Sigmoid colon (tissue), 7 donors: Measurements from ENCODE around the gene DPP8. TPM values are rescaled to one million over a fixed set of nuclear protein-coding genes. Genes with fewer than 3 reads are reported as not detected.

Source experiments
- DNase-seq: peaks from one replicate; pipeline ENCODE4 v3.0.0-alpha.2; 2019
- H3K27ac ChIP-seq, 4 donors: fragments of 200-600 bp; sonication (generic); one replicate each; pipeline ENCODE4 v1.5.1; 2016 to 2019; ENCODE audit warnings: mild to moderate bottlenecking in 1 of 4
- H3K27me3 ChIP-seq, 3 donors: fragments of 200-600 bp; sonication (generic); one replicate each; pipeline ENCODE4 v1.5.1; 2019; ENCODE audit warnings: mild to moderate bottlenecking in 1 of 3
- H3K36me3 ChIP-seq, 4 donors: fragments of 200-600 bp; sonication (generic); one replicate each; pipeline ENCODE4 v1.5.1; 2016 to 2019
- H3K4me1 ChIP-seq, 4 donors: fragments of 200-600 bp; sonication (generic); one replicate each; pipeline ENCODE4 v1.5.1; 2017 to 2019
- H3K4me3 ChIP-seq, 4 donors: fragments of 200-600 bp; sonication (generic); one replicate each; pipeline ENCODE4 v1.5.1; 2017 to 2019; ENCODE audit warnings: mild to moderate bottlenecking in 2 of 4, moderate library complexity in 1 of 4
- H3K9me3 ChIP-seq, 4 donors: fragments of 200-600 bp in 3 of 4; sonication (generic) in 3 of 4; one replicate each; pipeline versions ENCODE4 v1.5.1 to v1.6.1; 2013 to 2019
- CTCF ChIP-seq, 4 experiments: fragments of 450-650 bp in 3 of 4; fragments of 200-600 bp in 1 of 4; IDR thresholded peaks; one replicate each; pipeline ENCODE4 v1.5.1; 2016 to 2019; ENCODE audit warnings: antibody characterized with exemption in 4 of 4, mild to moderate bottlenecking in 3 of 4, moderate library complexity in 2 of 4
- EP300 ChIP-seq, 4 donors: sonication (generic); formaldehyde crosslinking; IDR thresholded peaks; one replicate each; pipeline ENCODE4 v1.6.1; 2017; ENCODE audit warnings: antibody characterized with exemption in 4 of 4
- POLR2A ChIP-seq, 2 donors: fragments of 450-650 bp; IDR thresholded peaks; one replicate each; pipeline ENCODE4 v1.6.1; 2016; ENCODE audit warnings: antibody characterized with exemption in 2 of 2, mild to moderate bottlenecking in 2 of 2, moderate library complexity in 2 of 2
- POLR2AphosphoS5 ChIP-seq, 4 donors: sonication (generic); formaldehyde crosslinking; IDR thresholded peaks; one replicate each; pipeline ENCODE4 v1.6.1; 2017; ENCODE audit warnings: antibody characterized with exemption in 4 of 4
- WGBS, 2 donors: extraction: QIAGEN DNeasy Blood & Tissue Kit; methylation state at CpG; one replicate each; pipeline ENCODE4 v1.1.7; 2013; 5-methylcytosine and 5-hydroxymethylcytosine counted together
- intact Hi-C: fragments of 100-400 bp; cut with DNase I; formaldehyde crosslinking; loops from one replicate; pipeline ENCODE4 v1.15.1; 2023
- polyA plus RNA-seq, 3 donors: library from polyadenylated mRNA; stranded (reverse); fragments of 200-250 nt; gene quantifications; one replicate each; pipeline ENCODE4 v1.2.3, GENCODE V29; 2013
- total RNA-seq, 4 donors: library from RNA; depleted of rRNA; stranded (reverse); fragments of >200 nt; gene quantifications; one replicate each; pipeline ENCODE4 v1.1.0, GENCODE V29; 2016
- donor health status: healthy with polysubstance abuse.
- donor health status: Bipolar disorder and iron deficiency.
- donor health status: healthy.

Gene DPP8
- total and polyA plus RNA-seq, 7 donors, result 8.4 to 40.3 (median 29.5) TPM

- Histone ChIP-seq H3K9me3 (no peaks in the 10 kb centered on the region), H3K4me1 (no peaks in the 10 kb centered on the region), H3K27ac (no peak overlapping the region), H3K4me3 (no peak overlapping the region), H3K36me3 (no peaks in the 10 kb centered on the region), H3K27me3 (no peaks in the 10 kb centered on the region)
- DNase-seq, result no peak
- intact Hi-C loops, result no loop called here
- TF ChIP-seq POLR2AphosphoS5 (IDR thresholded peaks at IDR 0.05) (no peak), EP300 (IDR thresholded peaks at IDR 0.05) (no peak), POLR2A (IDR thresholded peaks at IDR 0.05) (no peak), CTCF (IDR thresholded peaks at IDR 0.05) (no peak)
Measured at GRCh38 chr15:65547841-65548240, 30.4 kb upstream of the DPP8 start.

GRCh38 chr15:65541231-65541820 is 23.8 kb upstream of the DPP8 start:
- Histone ChIP-seq H3K27ac (no peak overlapping the region), H3K27me3 (no peaks in the 10 kb centered on the region), H3K9me3 (no peaks in the 10 kb centered on the region), H3K36me3 (no peaks in the 10 kb centered on the region), H3K4me1 (peaks cover 0 to 9% (median 4%) of the 10 kb centered on the region in 4 donors), H3K4me3 (no peak overlapping the region)
- 64 to 83% methylated on average over 3 of the region's 3 CpGs for WGBS, 2 donors
- intact Hi-C loops, result no loop called here
- no peak for DNase-seq
- TF ChIP-seq EP300 (IDR thresholded peaks at IDR 0.05) (no peak), POLR2AphosphoS5 (IDR thresholded peaks at IDR 0.05) (no peak), CTCF (IDR thresholded peaks at IDR 0.05) (no peak), POLR2A (IDR thresholded peaks at IDR 0.05) (no peak)

GRCh38 chr15:65540314-65540713 is 22.8 kb upstream of the DPP8 start:
- Histone ChIP-seq H3K36me3 (no peaks in the 10 kb centered on the region), H3K27ac (no peak overlapping the region), H3K4me3 (no peak overlapping the region), H3K4me1 (peaks cover 0 to 9% (median 4%) of the 10 kb centered on the region in 4 donors), H3K9me3 (no peaks in the 10 kb centered on the region), H3K27me3 (no peaks in the 10 kb centered on the region)
- WGBS, 2 donors, result 94 to 96% methylated on average over 1 of the region's 1 CpG
- TF ChIP-seq POLR2A (IDR thresholded peaks at IDR 0.05) (no peak), EP300 (IDR thresholded peaks at IDR 0.05) (no peak), POLR2AphosphoS5 (IDR thresholded peaks at IDR 0.05) (no peak), CTCF (IDR thresholded peaks at IDR 0.05) (no peak)
- intact Hi-C loops, result no loop called here
- no peak for DNase-seq

GRCh38 chr15:65535192-65535591 is 17.7 kb upstream of the DPP8 start:
- TF ChIP-seq POLR2A (IDR thresholded peaks at IDR 0.05) (no peak), CTCF (IDR thresholded peaks at IDR 0.05) (no peak), EP300 (IDR thresholded peaks at IDR 0.05) (no peak), POLR2AphosphoS5 (IDR thresholded peaks at IDR 0.05) (no peak)
- Histone ChIP-seq H3K27ac (no peak overlapping the region), H3K36me3 (no peaks in the 10 kb centered on the region), H3K4me1 (peaks cover 0 to 33% (median 22%) of the 10 kb centered on the region in 4 donors), H3K27me3 (no peaks in the 10 kb centered on the region), H3K9me3 (no peaks in the 10 kb centered on the region), H3K4me3 (no peak overlapping the region)
- DNase-seq, result no peak
- WGBS, 2 donors, result 73 to 84% methylated on average over 4 of the region's 4 CpGs
- intact Hi-C loops, result no loop called here
